K562 (cell line): ENCODE results near the gene ELF3. TPM values are rescaled to one million over a fixed set of nuclear protein-coding genes. Genes with fewer than 3 reads are reported as not detected.

Experiments
- ARNT ChIP-seq, 2 experiments: fragments of 450-650 bp; IDR thresholded peaks; 2 replicates each; pipeline ENCODE4 v1.6.1; 2016; ENCODE audit warnings: mild to moderate bottlenecking in 1 of 2
- ATF1 ChIP-seq, 2 experiments: fragments of 450-650 bp in 1 of 2; IDR thresholded peaks; 2 replicates each; pipeline ENCODE4 v1.6.1; 2016; ENCODE audit warnings: missing compliant biosample characterization in 1 of 2, missing genetic modification characterization in 1 of 2
- ATF7 ChIP-seq: fragments of 450-650 bp; IDR thresholded peaks from 2 replicates; pipeline ENCODE4 v1.7.1; 2014; ENCODE audit warnings: mild to moderate bottlenecking, moderate library complexity
- BCOR ChIP-seq: fragments of 450-650 bp; IDR thresholded peaks from 2 replicates; pipeline ENCODE4 v1.6.1; 2016
- CBX2 ChIP-seq: fragments of 200-600 bp; sonication (generic); IDR thresholded peaks from one replicate; pipeline ENCODE4 v1.6.1; 2012; ENCODE audit warnings: mild to moderate bottlenecking, low read length, inconsistent platforms; ENCODE audit not compliant: insufficient read depth, poor library complexity, severe bottlenecking
- ELF2 ChIP-seq: fragments of 250-450 bp; sonication (Bioruptor Pico); IDR thresholded peaks from 2 replicates; pipeline ENCODE4 v1.5.0; 2021; ENCODE audit warnings: mild to moderate bottlenecking
- EP300 ChIP-seq: IDR thresholded peaks from 2 replicates; pipeline ENCODE4 v1.6.1; 2012; ENCODE audit warnings: low read length, improper control_type of control experiment
- FOSL1 ChIP-seq: fragments of 200-800 bp; sonication (Bioruptor generic); conservative IDR thresholded peaks from 2 replicates; pipeline ENCODE4 v1.6.1; 2016; ENCODE audit warnings: missing genetic modification characterization, missing compliant biosample characterization
- JUN ChIP-seq, 2 experiments: sonication (generic) in 1 of 2; formaldehyde crosslinking in 1 of 2; IDR thresholded peaks; 2 replicates each; pipeline versions ENCODE4 v1.6.1 to v1.8.0; 2012 to 2022; ENCODE audit warnings: borderline replicate concordance in 2 of 2, mild to moderate bottlenecking in 2 of 2, improper control_type of control experiment in 1 of 2, low read depth in 1 of 2, low read length in 1 of 2, missing genetic modification reagents in 1 of 2
- KHSRP ChIP-seq: fragments of 450-650 bp; IDR thresholded peaks from 2 replicates; pipeline ENCODE4 v1.6.1; 2017
- KLF6 ChIP-seq: fragments of 250-450 bp; sonication (Bioruptor Pico); IDR thresholded peaks from 2 replicates; pipeline ENCODE4 v1.4.0; 2020; ENCODE audit warnings: mild to moderate bottlenecking, moderate library complexity, borderline replicate concordance
- MIER1 ChIP-seq: fragments of 450-650 bp; IDR thresholded peaks from 2 replicates; pipeline ENCODE4 v1.6.1; 2016; ENCODE audit warnings: antibody characterized with exemption, mild to moderate bottlenecking, low read depth
- TGIF2 ChIP-seq: sonication (generic); formaldehyde crosslinking; IDR thresholded peaks from 2 replicates; pipeline ENCODE4 v1.8.1; 2022; ENCODE audit warnings: mild to moderate bottlenecking, missing genetic modification reagents, moderate library complexity
- ZSCAN29 ChIP-seq: fragments of 450-650 bp; IDR thresholded peaks from 2 replicates; pipeline ENCODE4 v1.6.1; 2017
- polyA plus RNA-seq, 8 experiments: library from polyadenylated mRNA; depleted of rRNA in 4 of 8; stranded (reverse) in 5 of 8; unstranded in 3 of 8; fragments of >200 nt; fragmentation: Nextera tagmentation in 2 of 8; fragmentation: Illumina TruSeq in 1 of 8; extraction: Ambion mirVana in 2 of 8; extraction: Trizol in 1 of 8; gene quantifications; 2 replicates each; pipeline versions ENCODE4 v1.2.1 to v1.2.3, GENCODE V29; 2011 to 2014; ENCODE audit warnings: inconsistent platforms in 1 of 8, missing spikeins in 1 of 8
- total RNA-seq, 7 experiments: library from RNA; depleted of rRNA in 6 of 7; stranded (reverse); fragments of >200 nt in 6 of 7; fragmentation: Illumina TruSeq in 2 of 7; extraction: Trizol in 2 of 7; gene quantifications; 2 replicates each; pipeline versions ENCODE4 v1.2.1 to v1.2.3, GENCODE V29; 2011 to 2021; ENCODE audit warnings: low replicate concordance in 1 of 7
- TF ChIP-seq, protein P1 (sequence below): fragments of 200-600 bp; sonication (generic); IDR thresholded peaks from one replicate; pipeline ENCODE4 v1.6.1; 2012; ENCODE audit warnings: mild to moderate bottlenecking, low read depth, low read length, inconsistent platforms
- TF ChIP-seq, protein P2 (sequence below), 2 experiments: fragments of 450-650 bp in 1 of 2; sonication (generic) in 1 of 2; formaldehyde crosslinking in 1 of 2; IDR thresholded peaks in 1 of 2; conservative IDR thresholded peaks in 1 of 2; 2 replicates each; pipeline versions ENCODE4 v1.6.1 to v1.8.1; 2016 to 2023; ENCODE audit warnings: mild to moderate bottlenecking in 2 of 2, moderate library complexity in 2 of 2, inconsistent platforms in 1 of 2, missing genetic modification reagents in 1 of 2

Gene ELF3
- total and polyA plus RNA-seq, 9 of the 15 experiments (the other 6 are each of a cell fraction or from before 2014, with no cell fraction given) = 0.03 to 1.2 (median 0.07) TPM; not detected in 4

DNA sequence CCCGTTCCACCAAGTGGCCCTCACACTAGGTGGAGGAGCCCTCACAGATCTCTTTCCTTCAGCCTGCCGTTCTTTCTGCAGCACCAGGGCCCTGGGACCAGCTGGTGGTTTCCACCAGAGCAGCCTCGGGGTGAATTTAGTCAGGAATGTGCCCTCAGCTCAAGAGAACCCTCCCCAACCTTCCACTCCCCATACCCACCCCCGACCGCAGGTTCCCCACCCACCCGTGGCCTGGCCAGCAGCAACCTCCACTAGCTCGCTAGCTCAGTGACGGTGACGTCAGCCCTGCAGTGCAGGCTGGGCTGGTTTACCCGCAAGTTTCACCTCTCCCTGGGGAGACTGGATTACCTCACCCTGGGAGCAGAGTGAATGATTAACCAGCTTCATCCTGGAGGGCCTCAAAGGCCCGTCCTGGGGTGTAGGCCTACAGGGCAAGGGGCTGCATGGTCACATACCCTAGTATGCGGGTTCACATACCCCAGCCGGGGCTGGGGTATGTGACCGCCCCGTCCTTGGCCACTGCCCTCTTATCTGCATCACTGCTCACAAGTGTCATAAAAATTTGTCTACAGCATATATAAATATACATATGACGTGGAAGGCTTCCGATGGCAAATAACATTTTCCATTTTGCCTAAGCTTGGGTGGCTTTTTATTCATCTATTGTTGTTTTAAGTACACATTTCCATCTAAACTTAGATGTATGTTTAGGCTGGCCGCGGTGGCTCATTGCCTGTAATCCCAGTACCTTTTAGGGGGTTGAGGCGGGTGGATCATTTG, 24.5 kb downstream of the ELF3 start (continued):
- TF ChIP-seq, protein P1, sequence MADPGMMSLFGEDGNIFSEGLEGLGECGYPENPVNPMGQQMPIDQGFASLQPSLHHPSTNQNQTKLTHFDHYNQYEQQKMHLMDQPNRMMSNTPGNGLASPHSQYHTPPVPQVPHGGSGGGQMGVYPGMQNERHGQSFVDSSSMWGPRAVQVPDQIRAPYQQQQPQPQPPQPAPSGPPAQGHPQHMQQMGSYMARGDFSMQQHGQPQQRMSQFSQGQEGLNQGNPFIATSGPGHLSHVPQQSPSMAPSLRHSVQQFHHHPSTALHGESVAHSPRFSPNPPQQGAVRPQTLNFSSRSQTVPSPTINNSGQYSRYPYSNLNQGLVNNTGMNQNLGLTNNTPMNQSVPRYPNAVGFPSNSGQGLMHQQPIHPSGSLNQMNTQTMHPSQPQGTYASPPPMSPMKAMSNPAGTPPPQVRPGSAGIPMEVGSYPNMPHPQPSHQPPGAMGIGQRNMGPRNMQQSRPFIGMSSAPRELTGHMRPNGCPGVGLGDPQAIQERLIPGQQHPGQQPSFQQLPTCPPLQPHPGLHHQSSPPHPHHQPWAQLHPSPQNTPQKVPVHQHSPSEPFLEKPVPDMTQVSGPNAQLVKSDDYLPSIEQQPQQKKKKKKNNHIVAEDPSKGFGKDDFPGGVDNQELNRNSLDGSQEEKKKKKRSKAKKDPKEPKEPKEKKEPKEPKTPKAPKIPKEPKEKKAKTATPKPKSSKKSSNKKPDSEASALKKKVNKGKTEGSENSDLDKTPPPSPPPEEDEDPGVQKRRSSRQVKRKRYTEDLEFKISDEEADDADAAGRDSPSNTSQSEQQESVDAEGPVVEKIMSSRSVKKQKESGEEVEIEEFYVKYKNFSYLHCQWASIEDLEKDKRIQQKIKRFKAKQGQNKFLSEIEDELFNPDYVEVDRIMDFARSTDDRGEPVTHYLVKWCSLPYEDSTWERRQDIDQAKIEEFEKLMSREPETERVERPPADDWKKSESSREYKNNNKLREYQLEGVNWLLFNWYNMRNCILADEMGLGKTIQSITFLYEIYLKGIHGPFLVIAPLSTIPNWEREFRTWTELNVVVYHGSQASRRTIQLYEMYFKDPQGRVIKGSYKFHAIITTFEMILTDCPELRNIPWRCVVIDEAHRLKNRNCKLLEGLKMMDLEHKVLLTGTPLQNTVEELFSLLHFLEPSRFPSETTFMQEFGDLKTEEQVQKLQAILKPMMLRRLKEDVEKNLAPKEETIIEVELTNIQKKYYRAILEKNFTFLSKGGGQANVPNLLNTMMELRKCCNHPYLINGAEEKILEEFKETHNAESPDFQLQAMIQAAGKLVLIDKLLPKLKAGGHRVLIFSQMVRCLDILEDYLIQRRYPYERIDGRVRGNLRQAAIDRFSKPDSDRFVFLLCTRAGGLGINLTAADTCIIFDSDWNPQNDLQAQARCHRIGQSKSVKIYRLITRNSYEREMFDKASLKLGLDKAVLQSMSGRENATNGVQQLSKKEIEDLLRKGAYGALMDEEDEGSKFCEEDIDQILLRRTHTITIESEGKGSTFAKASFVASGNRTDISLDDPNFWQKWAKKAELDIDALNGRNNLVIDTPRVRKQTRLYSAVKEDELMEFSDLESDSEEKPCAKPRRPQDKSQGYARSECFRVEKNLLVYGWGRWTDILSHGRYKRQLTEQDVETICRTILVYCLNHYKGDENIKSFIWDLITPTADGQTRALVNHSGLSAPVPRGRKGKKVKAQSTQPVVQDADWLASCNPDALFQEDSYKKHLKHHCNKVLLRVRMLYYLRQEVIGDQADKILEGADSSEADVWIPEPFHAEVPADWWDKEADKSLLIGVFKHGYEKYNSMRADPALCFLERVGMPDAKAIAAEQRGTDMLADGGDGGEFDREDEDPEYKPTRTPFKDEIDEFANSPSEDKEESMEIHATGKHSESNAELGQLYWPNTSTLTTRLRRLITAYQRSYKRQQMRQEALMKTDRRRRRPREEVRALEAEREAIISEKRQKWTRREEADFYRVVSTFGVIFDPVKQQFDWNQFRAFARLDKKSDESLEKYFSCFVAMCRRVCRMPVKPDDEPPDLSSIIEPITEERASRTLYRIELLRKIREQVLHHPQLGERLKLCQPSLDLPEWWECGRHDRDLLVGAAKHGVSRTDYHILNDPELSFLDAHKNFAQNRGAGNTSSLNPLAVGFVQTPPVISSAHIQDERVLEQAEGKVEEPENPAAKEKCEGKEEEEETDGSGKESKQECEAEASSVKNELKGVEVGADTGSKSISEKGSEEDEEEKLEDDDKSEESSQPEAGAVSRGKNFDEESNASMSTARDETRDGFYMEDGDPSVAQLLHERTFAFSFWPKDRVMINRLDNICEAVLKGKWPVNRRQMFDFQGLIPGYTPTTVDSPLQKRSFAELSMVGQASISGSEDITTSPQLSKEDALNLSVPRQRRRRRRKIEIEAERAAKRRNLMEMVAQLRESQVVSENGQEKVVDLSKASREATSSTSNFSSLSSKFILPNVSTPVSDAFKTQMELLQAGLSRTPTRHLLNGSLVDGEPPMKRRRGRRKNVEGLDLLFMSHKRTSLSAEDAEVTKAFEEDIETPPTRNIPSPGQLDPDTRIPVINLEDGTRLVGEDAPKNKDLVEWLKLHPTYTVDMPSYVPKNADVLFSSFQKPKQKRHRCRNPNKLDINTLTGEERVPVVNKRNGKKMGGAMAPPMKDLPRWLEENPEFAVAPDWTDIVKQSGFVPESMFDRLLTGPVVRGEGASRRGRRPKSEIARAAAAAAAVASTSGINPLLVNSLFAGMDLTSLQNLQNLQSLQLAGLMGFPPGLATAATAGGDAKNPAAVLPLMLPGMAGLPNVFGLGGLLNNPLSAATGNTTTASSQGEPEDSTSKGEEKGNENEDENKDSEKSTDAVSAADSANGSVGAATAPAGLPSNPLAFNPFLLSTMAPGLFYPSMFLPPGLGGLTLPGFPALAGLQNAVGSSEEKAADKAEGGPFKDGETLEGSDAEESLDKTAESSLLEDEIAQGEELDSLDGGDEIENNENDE = no peak
- TF ChIP-seq ATF1 (CRISPR knock-in tag; IDR thresholded peaks at IDR 0.05) (no peak), ATF1 (tag; IDR thresholded peaks at IDR 0.05) (0 out of 2 replicates have a peak, but pooled peaks have one; percentile 23), EP300 (no peak), KLF6 (no peak), CBX2 (no peak), BCOR (no peak), TGIF2 (no peak), ATF7 (peak; percentile 90), ARNT (IDR thresholded peaks at IDR 0.05) (no peak), ELF2 (CRISPR knock-in tag) (no peak), MIER1 (no peak), ZSCAN29 (no peak), KHSRP (no peak), JUN (IDR thresholded peaks at IDR 0.05; ENCODE audit: borderline replicate concordance, low read depth, low read length) (peak; percentile 85), JUN (CRISPR knock-in tag; IDR thresholded peaks at IDR 0.05; ENCODE audit: borderline replicate concordance) (no peak), FOSL1 (tag) (peak; percentile 40; the same call in 1 of the 2 replicates)
- TF ChIP-seq, protein P2, sequence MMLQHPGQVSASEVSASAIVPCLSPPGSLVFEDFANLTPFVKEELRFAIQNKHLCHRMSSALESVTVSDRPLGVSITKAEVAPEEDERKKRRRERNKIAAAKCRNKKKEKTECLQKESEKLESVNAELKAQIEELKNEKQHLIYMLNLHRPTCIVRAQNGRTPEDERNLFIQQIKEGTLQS (IDR thresholded peaks at IDR 0.05) = peak; percentile 92
- TF ChIP-seq, protein P2 (CRISPR knock-in tag; conservative IDR thresholded peaks at IDR 0.05) = no peak
